Peyer's patch (tissue), 4 donors: Measurements from ENCODE around the gene FGF1.

Experiments used
- POLR2A ChIP-seq, 2 donors: fragments of 450-650 bp; IDR thresholded peaks; one replicate each; pipeline ENCODE4 v1.5.1; 2017; ENCODE audit warnings: antibody characterized with exemption in 2 of 2, mild to moderate bottlenecking in 2 of 2, moderate library complexity in 2 of 2
- TF ChIP-seq, protein P1 (sequence below), 6 experiments: fragments of 450-650 bp in 4 of 6; fragments of 200-600 bp in 2 of 6; sonication (generic) in 1 of 6; IDR thresholded peaks; one replicate each; pipeline ENCODE4 v1.5.1; 2017 to 2019; ENCODE audit warnings: antibody characterized with exemption in 6 of 6, mild to moderate bottlenecking in 3 of 6, moderate library complexity in 1 of 6

DNA sequence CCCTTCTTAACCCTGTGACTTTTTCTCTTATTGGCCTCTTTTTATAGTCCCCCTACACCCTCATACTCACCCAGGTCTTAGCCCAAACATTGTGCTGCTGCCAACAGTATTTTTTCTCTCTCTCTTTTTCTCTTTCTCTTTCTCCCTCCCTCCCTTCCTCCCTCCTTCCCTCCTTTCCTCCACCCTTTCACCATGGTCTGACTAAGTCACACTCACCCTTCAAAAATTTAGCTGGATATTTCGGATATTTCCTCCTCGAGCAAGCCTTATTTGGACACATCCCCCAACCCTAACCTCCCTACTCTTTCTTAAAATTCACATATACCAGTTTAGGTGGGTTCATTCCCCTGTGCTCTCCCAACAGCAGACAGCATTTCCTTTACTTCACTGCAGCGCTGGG, 64.7 kb downstream of the FGF1 start:
- TF ChIP-seq POLR2A (IDR thresholded peaks at IDR 0.05) = no peak
- TF ChIP-seq, protein P1, sequence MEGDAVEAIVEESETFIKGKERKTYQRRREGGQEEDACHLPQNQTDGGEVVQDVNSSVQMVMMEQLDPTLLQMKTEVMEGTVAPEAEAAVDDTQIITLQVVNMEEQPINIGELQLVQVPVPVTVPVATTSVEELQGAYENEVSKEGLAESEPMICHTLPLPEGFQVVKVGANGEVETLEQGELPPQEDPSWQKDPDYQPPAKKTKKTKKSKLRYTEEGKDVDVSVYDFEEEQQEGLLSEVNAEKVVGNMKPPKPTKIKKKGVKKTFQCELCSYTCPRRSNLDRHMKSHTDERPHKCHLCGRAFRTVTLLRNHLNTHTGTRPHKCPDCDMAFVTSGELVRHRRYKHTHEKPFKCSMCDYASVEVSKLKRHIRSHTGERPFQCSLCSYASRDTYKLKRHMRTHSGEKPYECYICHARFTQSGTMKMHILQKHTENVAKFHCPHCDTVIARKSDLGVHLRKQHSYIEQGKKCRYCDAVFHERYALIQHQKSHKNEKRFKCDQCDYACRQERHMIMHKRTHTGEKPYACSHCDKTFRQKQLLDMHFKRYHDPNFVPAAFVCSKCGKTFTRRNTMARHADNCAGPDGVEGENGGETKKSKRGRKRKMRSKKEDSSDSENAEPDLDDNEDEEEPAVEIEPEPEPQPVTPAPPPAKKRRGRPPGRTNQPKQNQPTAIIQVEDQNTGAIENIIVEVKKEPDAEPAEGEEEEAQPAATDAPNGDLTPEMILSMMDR (IDR thresholded peaks at IDR 0.05) = no peak
